HepG2 (cell line): ENCODE results near the gene SGPP1. TPM values are rescaled to one million over a fixed set of nuclear protein-coding genes. Genes with fewer than 3 reads are reported as not detected.
A peak's percentile ranks its signal among the peaks of the same experiment; 100 is the strongest.

ENCODE experiments used
- KDM3A ChIP-seq: IDR thresholded peaks from 2 replicates; pipeline ENCODE4 v1.6.1; 2018; ENCODE audit warnings: low read depth, missing compliant biosample characterization
- KDM6A ChIP-seq: IDR thresholded peaks from 2 replicates; pipeline ENCODE4 v1.6.1; 2016; ENCODE audit warnings: low read depth
- MBNL3 ChIP-seq: fragments of 250-450 bp; sonication (Bioruptor Pico); conservative IDR thresholded peaks from 2 replicates; pipeline ENCODE4 v1.8.0; 2022; ENCODE audit warnings: mild to moderate bottlenecking, inconsistent platforms
- PRMT3 ChIP-seq: sonication (generic); formaldehyde crosslinking; IDR thresholded peaks from 2 replicates; pipeline ENCODE4 v1.8.1; 2022; ENCODE audit warnings: low read depth, mild to moderate bottlenecking, moderate library complexity, missing genetic modification reagents, borderline replicate concordance
- YEATS2 ChIP-seq: sonication (generic); formaldehyde crosslinking; IDR thresholded peaks from 2 replicates; pipeline ENCODE4 v1.4.0; 2020; ENCODE audit warnings: missing genetic modification reagents, borderline replicate concordance
- ZNF207 ChIP-seq: fragments of 450-650 bp; IDR thresholded peaks from 2 replicates; pipeline ENCODE4 v1.6.1; 2016; ENCODE audit warnings: antibody characterized with exemption, borderline replicate concordance
- ZNF24 ChIP-seq: fragments of 450-650 bp; IDR thresholded peaks from 2 replicates; pipeline ENCODE4 v1.6.1; 2017; ENCODE audit warnings: antibody characterized with exemption, mild to moderate bottlenecking
- ZNF253 ChIP-seq: sonication (generic); formaldehyde crosslinking; IDR thresholded peaks from 2 replicates; pipeline ENCODE4 v1.8.0; 2022; ENCODE audit warnings: mild to moderate bottlenecking, missing genetic modification reagents, borderline replicate concordance
- ZNF256 ChIP-seq: sonication (generic); formaldehyde crosslinking; conservative IDR thresholded peaks from 2 replicates; pipeline ENCODE4 v1.4.0; 2020; ENCODE audit warnings: missing genetic modification reagents
- ZNF282 ChIP-seq: fragments of 450-650 bp; IDR thresholded peaks from 2 replicates; pipeline ENCODE4 v1.6.1; 2018; ENCODE audit not compliant: partially characterized antibody
- ZNF883 ChIP-seq: sonication (generic); formaldehyde crosslinking; IDR thresholded peaks from 2 replicates; pipeline ENCODE4 v1.5.1; 2020; ENCODE audit warnings: mild to moderate bottlenecking, missing genetic modification reagents; ENCODE audit errors: not compliant biosample characterization
- polyA plus RNA-seq, 8 experiments: library from polyadenylated mRNA; depleted of rRNA in 3 of 8; stranded (reverse) in 7 of 8; unstranded in 1 of 8; fragments of >200 nt; fragmentation: Illumina TruSeq in 4 of 8; extraction: Trizol in 4 of 8; gene quantifications; 2 replicates each; pipeline versions ENCODE4 v1.2.1 to v1.2.3, GENCODE V29; 2011 to 2016; ENCODE audit warnings: low read depth in 4 of 8, missing spikeins in 1 of 8, mixed read lengths in 1 of 8; ENCODE audit not compliant: insufficient read depth in 1 of 8
- total RNA-seq, 5 experiments: library from RNA; depleted of rRNA; stranded (reverse); fragments of >200 nt; fragmentation: Illumina TruSeq; extraction: Trizol; gene quantifications; 2 replicates each; pipeline ENCODE4 v1.2.3, GENCODE V29; 2016; ENCODE audit warnings: low read depth in 1 of 5
- TF ChIP-seq, protein P1 (sequence below): sonication (generic); formaldehyde crosslinking; IDR thresholded peaks from 2 replicates; pipeline ENCODE4 v1.5.0; 2020; ENCODE audit warnings: missing genetic modification reagents
- TF ChIP-seq, protein P2 (sequence below): sonication (generic); formaldehyde crosslinking; IDR thresholded peaks from 2 replicates; pipeline ENCODE4 v1.4.0; 2020; ENCODE audit warnings: missing genetic modification reagents
- TF ChIP-seq, protein P3 (sequence below): sonication (generic); formaldehyde crosslinking; IDR thresholded peaks from 2 replicates; pipeline ENCODE4 v1.5.1; 2020; ENCODE audit warnings: mild to moderate bottlenecking, missing genetic modification reagents
- TF ChIP-seq, protein P4 (sequence below): sonication (generic); formaldehyde crosslinking; IDR thresholded peaks from 2 replicates; pipeline ENCODE4 v1.5.1; 2020; ENCODE audit warnings: missing genetic modification reagents, mild to moderate bottlenecking, borderline replicate concordance
- TF ChIP-seq, protein P5 (sequence below): sonication (generic); formaldehyde crosslinking; IDR thresholded peaks from 2 replicates; pipeline ENCODE4 v1.5.1; 2020; ENCODE audit warnings: mild to moderate bottlenecking, missing genetic modification reagents, borderline replicate concordance

The SGPP1 gene
- total and polyA plus RNA-seq, 2 of the 13 experiments (the other 11 are each of a cell fraction or from before 2014, with no cell fraction given), result 6.4 to 6.8 TPM

DNA sequence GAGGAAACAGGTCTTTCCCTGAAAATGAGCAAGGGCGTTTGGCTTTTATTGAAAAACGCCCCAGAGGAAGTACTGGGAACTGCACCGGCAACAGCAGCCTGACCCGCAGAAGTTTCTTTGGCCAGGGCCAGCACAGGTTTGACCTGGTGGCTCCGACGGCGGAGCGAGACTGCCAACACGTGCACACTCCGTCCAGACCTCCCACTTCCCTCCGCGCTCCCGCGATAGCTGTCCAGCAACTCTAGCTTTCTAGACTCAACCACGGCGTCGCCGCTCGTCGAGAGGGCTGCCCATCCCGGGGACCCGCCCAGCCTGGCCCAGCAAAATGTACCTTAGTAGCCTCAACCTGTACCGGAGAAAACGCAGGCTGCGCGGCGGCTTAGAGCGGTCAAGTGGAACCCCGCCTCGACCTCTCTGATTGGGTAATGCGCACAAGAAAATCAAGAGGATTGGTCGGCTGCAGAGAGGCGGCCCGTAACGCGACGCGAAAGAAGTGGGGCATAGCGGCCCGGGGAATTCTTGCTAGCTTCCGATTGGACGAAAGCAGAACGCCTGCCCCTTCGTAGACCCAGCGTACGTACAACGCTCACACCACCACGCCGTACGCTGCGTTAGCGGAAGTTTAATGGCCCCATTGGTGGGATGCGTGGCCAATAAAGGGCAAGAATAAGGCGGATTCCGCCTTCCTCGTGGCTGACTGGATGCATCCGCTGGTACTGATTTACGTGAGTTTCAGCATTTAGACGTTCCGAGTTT is 86.2 kb downstream of the SGPP1 start, which contains the start of gene WDR89 (continued):
- TF ChIP-seq YEATS2, result peak; percentile 58; the same call in 1 of the 2 replicates
- TF ChIP-seq ZNF24, result no peak
- TF ChIP-seq MBNL3, result no peak
- peak; percentile 81 for TF ChIP-seq ZNF883
- TF ChIP-seq ZNF282, result no peak
- TF ChIP-seq, protein P1, sequence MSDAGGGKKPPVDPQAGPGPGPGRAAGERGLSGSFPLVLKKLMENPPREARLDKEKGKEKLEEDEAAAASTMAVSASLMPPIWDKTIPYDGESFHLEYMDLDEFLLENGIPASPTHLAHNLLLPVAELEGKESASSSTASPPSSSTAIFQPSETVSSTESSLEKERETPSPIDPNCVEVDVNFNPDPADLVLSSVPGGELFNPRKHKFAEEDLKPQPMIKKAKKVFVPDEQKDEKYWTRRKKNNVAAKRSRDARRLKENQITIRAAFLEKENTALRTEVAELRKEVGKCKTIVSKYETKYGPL, result peak; percentile 80
- no peak for TF ChIP-seq ZNF207
- TF ChIP-seq PRMT3, result no peak
- no peak; the same call in 1 of the 2 replicates for TF ChIP-seq ZNF253 (CRISPR knock-in tag)
- TF ChIP-seq KDM3A (CRISPR knock-in tag), result peak; percentile 48; the same call in 1 of the 2 replicates
- TF ChIP-seq, protein P2, sequence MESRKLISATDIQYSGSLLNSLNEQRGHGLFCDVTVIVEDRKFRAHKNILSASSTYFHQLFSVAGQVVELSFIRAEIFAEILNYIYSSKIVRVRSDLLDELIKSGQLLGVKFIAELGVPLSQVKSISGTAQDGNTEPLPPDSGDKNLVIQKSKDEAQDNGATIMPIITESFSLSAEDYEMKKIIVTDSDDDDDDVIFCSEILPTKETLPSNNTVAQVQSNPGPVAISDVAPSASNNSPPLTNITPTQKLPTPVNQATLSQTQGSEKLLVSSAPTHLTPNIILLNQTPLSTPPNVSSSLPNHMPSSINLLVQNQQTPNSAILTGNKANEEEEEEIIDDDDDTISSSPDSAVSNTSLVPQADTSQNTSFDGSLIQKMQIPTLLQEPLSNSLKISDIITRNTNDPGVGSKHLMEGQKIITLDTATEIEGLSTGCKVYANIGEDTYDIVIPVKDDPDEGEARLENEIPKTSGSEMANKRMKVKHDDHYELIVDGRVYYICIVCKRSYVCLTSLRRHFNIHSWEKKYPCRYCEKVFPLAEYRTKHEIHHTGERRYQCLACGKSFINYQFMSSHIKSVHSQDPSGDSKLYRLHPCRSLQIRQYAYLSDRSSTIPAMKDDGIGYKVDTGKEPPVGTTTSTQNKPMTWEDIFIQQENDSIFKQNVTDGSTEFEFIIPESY (CRISPR knock-in tag), result peak; percentile 65
- TF ChIP-seq, protein P3, sequence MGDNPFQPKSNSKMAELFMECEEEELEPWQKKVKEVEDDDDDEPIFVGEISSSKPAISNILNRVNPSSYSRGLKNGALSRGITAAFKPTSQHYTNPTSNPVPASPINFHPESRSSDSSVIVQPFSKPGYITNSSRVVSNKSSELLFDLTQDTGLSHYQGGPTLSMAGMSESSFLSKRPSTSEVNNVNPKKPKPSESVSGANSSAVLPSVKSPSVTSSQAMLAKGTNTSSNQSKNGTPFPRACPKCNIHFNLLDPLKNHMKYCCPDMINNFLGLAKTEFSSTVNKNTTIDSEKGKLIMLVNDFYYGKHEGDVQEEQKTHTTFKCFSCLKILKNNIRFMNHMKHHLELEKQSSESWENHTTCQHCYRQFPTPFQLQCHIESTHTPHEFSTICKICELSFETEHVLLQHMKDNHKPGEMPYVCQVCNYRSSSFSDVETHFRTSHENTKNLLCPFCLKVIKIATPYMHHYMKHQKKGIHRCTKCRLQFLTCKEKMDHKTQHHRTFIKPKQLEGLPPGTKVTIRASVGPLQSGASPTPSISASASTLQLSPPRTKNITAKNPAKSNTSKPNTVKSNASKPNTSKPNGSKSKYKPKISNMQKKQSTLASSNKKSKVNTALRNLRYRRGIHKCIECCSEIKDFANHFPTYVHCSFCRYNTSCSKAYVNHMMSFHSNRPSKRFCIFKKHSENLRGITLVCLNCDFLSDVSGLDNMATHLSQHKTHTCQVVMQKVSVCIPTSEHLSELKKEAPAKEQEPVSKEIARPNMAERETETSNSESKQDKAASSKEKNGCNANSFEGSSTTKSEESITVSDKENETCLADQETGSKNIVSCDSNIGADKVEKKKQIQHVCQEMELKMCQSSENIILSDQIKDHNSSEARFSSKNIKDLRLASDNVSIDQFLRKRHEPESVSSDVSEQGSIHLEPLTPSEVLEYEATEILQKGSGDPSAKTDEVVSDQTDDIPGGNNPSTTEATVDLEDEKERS (CRISPR knock-in tag), result peak; percentile 66; the same call in 1 of the 2 replicates
- TF ChIP-seq, protein P4, sequence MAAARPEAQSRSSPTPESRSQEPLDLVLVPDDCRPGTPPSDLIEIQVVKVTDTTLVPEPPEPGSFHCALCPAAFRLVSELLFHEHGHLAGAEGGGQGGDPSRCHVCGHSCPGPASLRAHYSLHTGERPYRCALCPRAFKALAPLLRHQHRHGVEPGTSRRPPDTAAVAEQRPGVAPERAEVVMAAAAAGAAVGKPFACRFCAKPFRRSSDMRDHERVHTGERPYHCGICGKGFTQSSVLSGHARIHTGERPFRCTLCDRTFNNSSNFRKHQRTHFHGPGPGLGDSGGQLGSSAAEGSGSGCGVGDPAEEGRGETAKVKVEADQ (CRISPR knock-in tag), result peak; percentile 47; the same call in 1 of the 2 replicates
- peak; percentile 91; the same call in 1 of the 2 replicates for TF ChIP-seq ZNF256 (CRISPR knock-in tag)
- no peak for TF ChIP-seq KDM6A (CRISPR knock-in tag)
- TF ChIP-seq, protein P5, sequence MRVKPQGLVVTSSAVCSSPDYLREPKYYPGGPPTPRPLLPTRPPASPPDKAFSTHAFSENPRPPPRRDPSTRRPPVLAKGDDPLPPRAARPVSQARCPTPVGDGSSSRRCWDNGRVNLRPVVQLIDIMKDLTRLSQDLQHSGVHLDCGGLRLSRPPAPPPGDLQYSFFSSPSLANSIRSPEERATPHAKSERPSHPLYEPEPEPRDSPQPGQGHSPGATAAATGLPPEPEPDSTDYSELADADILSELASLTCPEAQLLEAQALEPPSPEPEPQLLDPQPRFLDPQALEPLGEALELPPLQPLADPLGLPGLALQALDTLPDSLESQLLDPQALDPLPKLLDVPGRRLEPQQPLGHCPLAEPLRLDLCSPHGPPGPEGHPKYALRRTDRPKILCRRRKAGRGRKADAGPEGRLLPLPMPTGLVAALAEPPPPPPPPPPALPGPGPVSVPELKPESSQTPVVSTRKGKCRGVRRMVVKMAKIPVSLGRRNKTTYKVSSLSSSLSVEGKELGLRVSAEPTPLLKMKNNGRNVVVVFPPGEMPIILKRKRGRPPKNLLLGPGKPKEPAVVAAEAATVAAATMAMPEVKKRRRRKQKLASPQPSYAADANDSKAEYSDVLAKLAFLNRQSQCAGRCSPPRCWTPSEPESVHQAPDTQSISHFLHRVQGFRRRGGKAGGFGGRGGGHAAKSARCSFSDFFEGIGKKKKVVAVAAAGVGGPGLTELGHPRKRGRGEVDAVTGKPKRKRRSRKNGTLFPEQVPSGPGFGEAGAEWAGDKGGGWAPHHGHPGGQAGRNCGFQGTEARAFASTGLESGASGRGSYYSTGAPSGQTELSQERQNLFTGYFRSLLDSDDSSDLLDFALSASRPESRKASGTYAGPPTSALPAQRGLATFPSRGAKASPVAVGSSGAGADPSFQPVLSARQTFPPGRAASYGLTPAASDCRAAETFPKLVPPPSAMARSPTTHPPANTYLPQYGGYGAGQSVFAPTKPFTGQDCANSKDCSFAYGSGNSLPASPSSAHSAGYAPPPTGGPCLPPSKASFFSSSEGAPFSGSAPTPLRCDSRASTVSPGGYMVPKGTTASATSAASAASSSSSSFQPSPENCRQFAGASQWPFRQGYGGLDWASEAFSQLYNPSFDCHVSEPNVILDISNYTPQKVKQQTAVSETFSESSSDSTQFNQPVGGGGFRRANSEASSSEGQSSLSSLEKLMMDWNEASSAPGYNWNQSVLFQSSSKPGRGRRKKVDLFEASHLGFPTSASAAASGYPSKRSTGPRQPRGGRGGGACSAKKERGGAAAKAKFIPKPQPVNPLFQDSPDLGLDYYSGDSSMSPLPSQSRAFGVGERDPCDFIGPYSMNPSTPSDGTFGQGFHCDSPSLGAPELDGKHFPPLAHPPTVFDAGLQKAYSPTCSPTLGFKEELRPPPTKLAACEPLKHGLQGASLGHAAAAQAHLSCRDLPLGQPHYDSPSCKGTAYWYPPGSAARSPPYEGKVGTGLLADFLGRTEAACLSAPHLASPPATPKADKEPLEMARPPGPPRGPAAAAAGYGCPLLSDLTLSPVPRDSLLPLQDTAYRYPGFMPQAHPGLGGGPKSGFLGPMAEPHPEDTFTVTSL, result peak; percentile 48; the same call in 1 of the 2 replicates
